HL-60/S4 treated with phorbol 12-myristate 13-acetate at 8.2 ng/mL for 4 days and 3 days (cell line): ENCODE results near the gene C15orf61.

ENCODE experiments used
- in situ Hi-C: fragments of 300-500 bp; cut with MboI; formaldehyde crosslinking; loops from 2 replicates; pipeline ENCODE4 v1.15.0; 2022; ENCODE audit warnings: low sequenced_read_pairs

Gene C15orf61

GRCh38 chr15:67512933-67513714 lies 7.8 kb upstream of the C15orf61 start:
- in situ Hi-C loops: no loop called here

GRCh38 chr15:67515090-67515489 lies 5.8 kb upstream of the C15orf61 start:
- in situ Hi-C loops: no loop called here

- in situ Hi-C loops: no loop called here
These were observed 5.4 kb upstream of the C15orf61 start for GRCh38 chr15:67515557-67515956.

GRCh38 chr15:67520321-67521028 lies 456 bp upstream of the C15orf61 start:
- in situ Hi-C loops: no loop called here

DNA sequence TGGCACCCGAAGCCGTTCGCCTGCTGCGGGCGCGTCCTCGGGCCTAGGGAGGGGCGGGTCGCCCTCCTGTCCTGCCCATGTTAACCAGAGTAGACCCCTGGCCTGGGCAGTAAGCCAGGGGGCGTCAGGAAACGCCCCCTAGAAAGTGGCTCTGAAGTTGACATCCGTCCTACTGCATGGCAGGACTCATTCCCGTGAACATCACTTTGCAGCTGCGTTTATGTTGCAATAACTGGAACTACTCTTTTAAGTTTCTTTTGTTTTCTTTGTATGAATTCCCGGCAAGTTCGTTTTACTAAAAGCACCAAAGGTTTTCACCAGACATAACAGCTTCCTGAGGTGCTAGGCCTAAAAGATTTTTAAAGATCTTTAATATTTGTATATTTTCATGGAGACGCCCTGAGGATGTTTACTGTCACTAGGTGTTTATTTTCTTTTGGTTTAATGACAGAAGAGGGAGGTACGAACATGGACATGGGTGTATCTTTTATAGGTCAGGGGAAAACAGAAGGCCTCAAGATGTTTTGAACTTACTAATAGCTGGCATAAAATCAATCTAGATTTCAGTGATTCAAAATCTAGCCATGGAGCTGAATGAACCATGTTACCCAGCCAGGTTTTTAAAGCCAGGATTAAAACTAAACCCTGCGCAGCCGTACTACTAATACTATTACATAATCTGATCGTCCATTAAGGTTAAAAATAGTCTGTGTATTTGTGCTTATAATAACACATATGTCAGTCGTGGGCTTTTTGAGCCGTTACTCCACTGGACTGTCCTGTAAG lies 1.0 kb downstream of the C15orf61 start:
- in situ Hi-C loops: no loop called here

DNA sequence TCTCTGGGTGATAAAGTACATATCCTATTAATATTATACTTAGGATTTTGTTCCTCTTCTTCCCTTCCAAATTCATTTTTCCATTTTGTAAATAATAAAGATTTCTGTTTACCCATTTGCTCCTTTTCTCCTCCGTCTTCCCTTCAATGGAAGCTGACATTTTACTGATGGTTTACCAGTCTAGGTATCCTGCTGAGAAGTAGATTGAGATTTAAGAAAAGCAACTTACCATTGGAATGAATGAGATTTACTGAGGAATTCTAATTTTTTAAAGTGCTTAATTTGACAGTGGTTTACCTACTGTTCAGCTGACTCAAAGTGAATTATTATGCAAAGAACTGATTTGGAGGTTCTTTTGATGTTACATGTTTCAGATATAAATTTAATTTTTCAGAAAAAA lies 2.4 kb downstream of the C15orf61 start:
- in situ Hi-C loops: no loop called here

DNA sequence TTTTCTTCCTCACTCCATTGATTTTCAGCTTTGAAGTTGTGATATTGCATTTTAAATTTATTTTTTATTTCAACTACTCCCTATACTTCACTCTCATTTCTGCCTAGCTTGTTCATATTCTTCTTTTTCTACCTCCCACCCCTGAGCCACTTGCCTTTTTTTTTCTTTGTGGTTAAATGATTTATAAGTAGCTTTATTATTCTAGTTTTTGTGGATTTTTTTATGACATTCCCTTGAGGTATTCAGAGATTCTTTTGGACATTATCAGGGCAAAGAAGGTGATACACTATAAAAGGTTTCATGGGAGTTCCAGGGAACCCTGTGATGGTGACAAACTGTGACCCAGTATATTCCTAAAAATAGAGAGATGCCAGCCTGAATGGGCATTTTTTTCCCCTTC lies 3.3 kb downstream of the C15orf61 start:
- in situ Hi-C loops: no loop called here

DNA sequence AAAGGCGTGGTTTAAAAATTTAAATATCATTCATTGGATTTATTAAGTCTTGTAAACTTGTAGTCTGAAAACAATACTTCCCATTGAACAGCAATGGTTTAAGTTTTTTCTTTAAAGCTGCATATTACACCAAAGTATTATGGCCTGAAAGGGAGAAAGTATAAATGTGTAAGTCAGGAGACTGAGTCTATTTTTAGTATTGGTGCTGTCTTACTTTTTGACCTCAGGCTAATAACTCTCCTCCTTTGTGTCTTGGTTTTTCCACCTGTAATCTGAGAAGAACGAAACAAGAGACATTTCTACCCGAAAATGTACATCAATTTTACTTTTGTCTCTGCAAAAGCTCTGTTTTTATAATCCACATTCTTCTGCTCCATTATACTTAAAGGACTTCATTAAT lies 7.6 kb downstream of the C15orf61 start:
- in situ Hi-C loops: no loop called here

DNA sequence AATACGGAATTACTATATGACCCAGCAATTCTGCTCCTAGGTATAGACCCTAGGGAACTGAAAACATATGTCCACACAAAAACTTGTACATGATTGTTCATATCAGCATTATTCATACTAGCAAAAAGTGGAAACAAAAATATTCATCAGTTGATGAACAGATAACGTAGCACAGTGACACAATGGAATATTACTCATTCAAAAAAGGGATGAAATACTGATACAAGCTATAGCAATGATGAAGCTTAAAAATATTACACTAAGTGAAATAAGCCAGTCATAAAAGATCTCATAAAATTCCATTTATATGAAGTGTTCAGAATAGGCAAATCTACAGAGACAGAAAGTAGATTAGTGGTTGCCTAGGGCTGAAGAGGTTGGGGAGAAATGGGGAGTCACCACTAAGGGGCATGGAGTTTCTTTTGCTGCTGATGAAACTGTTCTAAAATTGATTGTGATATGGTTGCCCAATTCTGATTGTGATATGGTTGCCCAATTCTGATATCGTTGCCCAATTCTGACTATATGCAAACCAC lies 10.5 kb downstream of the C15orf61 start:
- in situ Hi-C loops: no loop called here

DNA sequence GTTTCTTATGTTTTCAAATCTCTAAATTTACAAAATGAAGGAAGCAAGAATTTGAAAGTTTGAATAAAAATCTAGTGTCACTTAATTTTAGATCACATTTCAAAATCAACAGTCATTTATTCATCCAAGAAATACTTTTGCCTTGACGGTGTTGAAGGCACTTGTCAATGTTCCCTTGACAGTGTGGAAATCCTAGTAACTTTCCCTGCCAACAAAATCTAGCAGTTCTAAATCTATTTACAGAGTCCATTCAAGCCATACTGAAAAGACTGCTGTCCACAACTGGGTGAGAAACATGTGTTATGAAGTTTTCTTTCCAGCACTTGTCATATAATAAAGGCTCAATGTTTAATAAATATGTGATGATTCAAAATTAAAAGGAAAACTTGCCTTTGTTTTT lies 12.9 kb downstream of the C15orf61 start:
- in situ Hi-C loops: no loop called here

- in situ Hi-C loops: no loop called here
These were observed 13.4 kb downstream of the C15orf61 start for GRCh38 chr15:67534360-67534759.

GRCh38 chr15:67537771-67538170 lies 16.8 kb downstream of the C15orf61 start:
- in situ Hi-C loops: no loop called here

GRCh38 chr15:67542420-67543347 lies 21.8 kb downstream of the C15orf61 start, which contains the start of gene MAP2K5:
TSS of gene MAP2K5 (plus strand) at chr15:67542703. CDS start at chr15:67543336, 633 bp downstream.
- in situ Hi-C loops: no loop called here

DNA sequence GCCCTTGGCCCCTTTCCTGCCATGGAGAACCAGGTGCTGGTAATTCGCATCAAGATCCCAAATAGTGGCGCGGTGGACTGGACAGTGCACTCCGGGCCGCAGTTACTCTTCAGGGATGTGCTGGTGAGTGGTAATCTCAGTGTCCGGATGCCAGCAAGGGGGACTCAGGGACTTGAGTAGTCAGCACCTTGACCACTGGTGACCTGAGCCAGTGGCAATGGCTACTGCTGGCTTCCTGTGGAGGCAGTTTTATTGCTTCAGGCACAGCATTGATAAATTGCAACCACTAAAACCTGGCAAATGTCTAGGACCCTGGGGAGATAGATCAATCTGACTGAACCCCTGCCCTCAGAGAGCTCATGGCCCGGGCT lies 22.4 kb downstream of the C15orf61 start:
- in situ Hi-C loops: no loop called here

GRCh38 chr15:67544475-67544874 lies 23.5 kb downstream of the C15orf61 start:
- in situ Hi-C loops: no loop called here

- in situ Hi-C loops: no loop called here
These were observed 24.9 kb downstream of the C15orf61 start for GRCh38 chr15:67545864-67546263.

- in situ Hi-C loops: no loop called here
These were observed 26.1 kb downstream of the C15orf61 start for GRCh38 chr15:67547064-67547463.

GRCh38 chr15:67547836-67548235 lies 26.9 kb downstream of the C15orf61 start:
- in situ Hi-C loops: no loop called here

DNA sequence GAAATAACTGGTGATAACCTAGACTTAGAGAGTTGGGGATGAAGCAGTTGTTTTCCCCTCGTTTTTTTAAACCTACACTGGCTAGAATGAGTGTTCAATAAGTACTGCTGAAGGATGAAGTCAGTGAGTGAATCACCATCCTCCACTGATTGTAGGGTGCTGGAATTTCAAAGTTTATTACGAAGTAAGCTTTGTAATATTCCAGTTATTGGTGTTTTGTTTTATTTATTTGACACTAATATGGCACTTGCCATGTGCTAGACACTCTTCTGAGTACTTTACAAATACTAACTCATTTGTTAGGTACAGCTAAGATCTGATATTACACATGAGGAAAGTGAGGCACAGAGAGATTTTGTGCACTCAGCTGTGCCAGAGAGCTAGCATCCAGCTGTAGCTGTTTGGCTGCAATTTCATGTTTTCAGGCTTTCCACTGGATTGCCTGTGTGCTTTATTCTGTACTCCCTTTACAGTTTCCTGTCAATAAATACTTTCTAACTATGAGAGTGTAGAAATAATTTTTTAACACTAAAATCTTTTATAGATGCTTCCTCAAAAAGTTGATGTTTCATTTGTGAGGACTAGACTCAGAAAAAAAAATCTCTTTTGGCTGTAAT lies 27.4 kb downstream of the C15orf61 start:
- in situ Hi-C loops: no loop called here
